Fibroblast of the conjunctiva (primary cell): Measurements from ENCODE around the gene CFL2.
"Not testable (repeated sequence)": the region's sequence is repeated elsewhere in the genome, so short reads cannot be mapped to it uniquely, and the experiment has no call there.

ENCODE experiments used
- DNase-seq: peaks from one replicate; pipeline ENCODE4 v3.0.0-alpha.2; 2010; ENCODE audit warnings: low read depth

Gene CFL2

DNA sequence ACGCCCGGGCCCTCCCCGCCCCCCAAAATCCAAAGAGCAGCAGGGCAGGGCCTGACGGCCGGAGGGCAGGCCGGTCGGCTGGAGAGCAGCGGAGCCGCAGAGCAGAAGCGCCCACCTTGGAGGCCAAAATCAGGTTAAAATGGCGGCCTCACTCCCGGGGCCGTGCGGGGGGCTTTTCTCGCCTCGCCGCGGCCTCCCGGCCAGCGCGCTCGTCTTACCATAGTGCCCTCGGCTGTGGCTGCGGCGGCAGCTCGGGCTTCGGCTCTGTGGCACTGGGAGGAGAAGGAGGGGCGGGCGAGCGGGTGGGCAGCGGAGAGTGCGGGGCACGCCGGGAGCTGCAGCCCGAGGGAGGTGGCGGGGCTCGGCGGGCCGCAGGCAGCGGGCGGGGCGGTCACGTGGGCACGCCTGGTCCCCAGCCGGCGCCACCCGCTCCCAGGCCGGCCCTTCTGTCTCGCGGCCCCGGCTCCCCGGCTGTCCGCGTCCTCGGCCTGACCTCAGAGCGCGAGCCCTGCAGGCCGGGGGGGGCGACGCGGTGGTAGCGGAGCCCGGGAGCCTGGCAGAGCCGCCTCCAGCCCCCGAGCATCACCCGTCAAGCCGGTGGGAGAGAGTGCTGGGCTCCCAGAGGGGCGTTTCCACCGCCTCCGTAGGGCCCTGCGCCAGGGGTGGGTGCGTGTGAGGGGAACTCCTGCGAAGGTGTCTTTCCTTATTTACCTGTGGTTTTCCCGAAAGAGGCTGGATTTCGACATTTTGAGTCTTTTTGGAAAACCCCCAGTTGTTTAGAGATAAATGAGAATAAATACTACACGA lies at the start of gene CFL2:
TSS of gene CFL2 (minus strand) at position 274 of the 807 bp plus-strand sequence. CDS start at position 221, 53 bp downstream.
- DNase-seq: peak; percentile 46

DNA sequence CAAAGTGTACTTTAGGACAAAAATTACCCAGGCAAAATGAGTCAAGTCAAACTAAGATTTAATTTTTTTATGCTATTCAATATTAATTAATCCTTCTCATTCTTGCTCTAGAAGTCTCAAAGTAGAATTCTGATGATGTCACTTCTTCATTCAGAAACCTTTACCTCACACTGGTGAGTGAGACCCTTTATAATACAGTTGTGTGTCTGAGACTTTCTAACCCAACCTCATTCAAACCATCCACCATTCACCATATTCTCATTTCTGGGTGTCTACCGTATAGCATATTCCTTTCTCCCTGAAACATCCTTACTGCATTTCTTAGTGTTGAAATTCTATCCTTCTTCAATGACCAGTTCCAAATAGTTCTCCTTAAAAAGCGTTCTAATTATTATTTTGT lies 40.8 kb upstream of the CFL2 start:
- DNase-seq: no peak

DNA sequence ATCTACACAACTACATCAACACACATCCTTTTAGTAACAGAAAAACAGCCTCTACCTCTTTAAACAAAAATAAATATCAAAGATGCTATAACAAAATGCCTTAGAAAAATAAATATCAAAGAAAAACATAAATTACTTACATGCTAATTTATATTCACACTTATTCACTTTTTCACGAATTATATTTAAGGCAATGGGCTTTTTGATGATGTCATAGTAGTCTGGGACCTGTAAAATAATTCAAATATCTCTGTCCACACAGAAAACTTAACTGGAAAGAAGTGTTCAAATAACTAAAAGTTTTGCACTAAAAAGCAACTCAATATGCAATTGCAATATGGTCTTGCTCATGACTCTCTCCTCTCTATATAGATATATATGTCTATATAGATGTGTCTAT lies 40.3 kb upstream of the CFL2 start:
- DNase-seq: no peak

DNA sequence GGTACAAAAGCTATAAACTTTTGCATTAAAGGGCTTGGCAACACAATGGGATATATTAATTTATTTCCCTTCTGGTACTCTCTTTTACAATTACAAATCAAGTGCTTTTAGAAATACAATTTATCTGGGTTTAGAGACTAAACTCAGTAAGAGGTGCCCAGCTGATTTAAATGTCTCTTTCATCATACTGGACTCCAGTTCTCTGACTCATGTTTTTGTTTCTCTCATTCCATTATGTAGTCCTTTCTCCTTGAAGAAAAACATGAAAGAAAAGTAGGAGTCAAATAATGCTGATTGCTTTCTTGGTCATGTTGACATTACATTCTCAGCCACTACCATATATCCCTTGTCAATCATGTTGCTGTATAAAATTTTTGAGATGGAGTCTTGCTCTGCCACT lies 36.3 kb upstream of the CFL2 start:
- DNase-seq: peak; percentile 41

DNA sequence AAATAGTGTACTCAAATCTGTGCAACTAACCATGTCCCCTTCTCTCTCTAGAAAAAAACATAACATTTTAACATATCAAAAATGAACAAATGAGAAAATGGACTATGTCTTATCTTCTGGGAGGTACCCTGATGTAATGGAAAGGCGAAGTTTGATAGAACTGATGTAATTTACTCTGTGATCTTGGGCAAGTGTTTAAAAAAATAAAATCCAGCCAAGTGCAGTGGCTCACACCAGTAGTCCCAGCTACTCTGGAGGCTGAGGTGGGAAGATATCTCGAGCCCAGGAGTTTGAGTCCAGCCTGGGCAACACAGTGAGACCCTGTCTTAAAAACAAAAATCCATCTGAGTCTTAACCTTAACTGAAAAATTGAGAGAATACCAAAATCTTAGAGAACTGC lies 35.8 kb upstream of the CFL2 start:
- no peak for DNase-seq

DNA sequence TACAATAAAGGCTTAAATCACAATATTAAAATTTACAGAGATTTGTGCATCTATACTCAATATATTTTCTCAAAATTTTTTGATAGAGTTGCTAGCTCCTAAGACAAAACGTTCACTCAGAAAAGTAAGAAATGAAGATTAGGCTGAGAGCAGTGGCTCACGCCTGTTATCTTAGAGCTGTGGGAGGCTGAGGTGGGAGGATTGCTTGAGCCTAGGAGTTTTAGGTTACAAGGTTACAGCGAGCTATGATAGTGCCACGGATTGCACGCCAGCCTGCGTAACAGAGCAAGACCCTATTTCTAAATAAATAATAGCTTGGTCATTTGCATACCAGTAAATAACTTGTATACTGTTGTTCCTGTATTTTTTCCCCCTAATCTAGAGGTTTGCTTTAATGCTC lies 35.0 kb upstream of the CFL2 start:
- no peak for DNase-seq

DNA sequence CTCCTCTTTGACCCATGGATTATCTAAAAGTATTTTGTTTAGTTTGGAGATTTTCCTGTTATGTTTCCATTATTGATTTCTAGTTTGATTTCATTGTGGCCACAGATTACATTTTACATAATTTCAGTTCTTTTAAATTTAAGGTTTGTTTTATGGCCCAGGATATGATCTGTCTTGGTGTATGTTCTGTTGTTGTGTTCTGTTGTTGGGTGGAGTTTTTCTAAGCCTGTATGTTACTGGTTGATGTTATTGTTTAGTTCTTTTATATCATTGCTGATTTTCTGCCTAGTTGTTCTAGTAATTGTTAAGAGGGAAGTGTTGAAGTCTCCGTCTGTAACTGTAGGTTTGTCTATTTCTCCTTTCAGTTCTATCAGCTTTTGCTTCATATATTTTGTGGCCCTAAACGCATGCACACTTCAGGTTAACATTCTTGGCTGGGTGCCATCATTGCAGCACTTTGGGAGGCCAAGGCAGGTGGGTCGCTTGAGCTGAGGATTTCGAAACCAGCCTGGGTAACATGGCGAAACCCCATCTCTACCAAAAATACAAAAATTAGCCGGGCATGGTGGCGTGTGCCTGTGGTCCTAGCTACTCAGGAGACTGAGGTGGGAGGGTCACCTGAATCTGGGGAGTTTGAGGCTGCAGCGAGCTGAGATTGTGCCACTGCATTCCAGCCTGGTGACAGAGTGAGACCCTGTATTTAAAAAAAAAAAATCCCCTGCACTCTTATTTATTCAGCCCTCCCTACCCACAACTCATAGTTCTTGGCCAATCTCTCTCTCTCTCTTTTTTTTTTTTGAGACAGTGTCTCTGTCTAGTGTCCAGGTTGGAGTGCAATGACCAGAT lies 28.1 kb upstream of the CFL2 start:
- DNase-seq: no peak

DNA sequence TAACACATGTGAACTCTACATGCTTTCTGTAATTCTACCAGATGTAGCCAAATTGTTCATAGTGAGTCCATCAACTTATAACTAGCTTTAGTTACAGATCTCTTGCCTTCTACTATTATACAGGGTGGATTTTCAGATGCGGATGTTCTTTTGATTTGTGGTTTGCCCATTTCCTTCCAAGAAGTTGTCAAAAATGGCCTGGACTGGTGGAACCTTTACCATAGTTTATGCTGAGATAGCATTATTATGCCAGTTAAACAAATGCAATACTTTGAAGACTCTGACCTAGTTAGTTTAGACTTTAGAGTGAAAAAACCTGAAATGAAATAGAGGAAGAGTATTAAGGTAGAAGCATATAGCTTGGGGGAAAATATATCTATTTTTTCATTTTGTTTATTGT lies 27.4 kb upstream of the CFL2 start:
- DNase-seq: no peak

DNA sequence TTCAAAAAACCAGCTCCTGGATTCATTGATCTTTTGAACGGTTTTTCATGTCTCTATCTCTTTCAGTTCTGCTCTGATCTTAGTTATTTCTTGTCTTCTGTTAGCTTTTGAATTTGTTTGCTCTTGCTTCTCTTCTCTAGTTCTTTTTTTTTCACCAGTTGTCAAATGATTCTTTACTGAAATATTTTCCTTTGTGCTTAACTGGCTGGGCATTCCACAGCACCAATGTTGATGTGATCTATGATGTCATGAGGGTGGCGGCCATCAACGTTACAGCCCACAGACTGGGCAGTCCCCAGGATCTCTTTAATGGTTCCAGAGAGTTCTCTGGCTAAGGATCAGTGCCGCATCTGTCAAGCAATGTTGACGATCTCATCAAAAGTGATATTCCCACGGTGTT lies 25.7 kb upstream of the CFL2 start:
- not testable (repeated sequence) for DNase-seq

DNA sequence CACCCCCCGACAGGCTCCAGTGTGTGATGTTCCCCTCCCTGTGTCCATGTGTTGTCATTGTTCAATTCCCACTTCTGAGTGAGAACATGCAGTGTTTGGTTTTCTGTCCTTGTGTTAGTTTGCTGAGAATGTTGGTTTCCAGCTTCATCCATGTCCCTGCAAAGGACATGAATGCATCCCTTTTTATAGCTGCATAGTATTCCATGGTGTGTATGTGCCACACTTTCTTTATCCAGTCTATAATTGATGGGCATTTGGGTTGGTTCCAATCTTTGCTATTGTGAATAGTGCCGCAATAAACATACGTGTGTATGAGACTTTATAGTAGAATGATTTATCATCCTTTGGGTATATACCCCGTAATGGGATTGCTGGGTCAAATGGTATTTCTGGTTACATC lies 22.7 kb upstream of the CFL2 start:
- not testable (repeated sequence) for DNase-seq

DNA sequence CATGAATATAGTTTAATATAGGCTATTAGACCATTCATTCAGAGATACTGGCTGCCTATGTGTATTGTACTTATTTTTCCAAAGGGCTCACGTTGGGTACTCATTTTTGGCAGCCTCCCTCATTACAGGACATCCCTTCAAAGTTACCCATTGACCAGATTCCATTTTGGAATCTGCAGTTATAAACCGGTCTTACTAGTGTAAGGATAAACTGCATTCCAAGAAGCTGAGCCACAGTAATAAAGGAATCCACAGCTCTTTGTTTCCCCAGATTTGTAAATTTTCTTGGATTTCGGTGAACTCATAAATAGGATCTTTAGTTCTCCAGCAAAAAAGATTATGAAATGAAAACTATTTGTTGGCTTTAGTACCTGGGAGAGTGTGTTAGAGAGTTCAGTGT lies 18.9 kb upstream of the CFL2 start:
- DNase-seq: no peak

DNA sequence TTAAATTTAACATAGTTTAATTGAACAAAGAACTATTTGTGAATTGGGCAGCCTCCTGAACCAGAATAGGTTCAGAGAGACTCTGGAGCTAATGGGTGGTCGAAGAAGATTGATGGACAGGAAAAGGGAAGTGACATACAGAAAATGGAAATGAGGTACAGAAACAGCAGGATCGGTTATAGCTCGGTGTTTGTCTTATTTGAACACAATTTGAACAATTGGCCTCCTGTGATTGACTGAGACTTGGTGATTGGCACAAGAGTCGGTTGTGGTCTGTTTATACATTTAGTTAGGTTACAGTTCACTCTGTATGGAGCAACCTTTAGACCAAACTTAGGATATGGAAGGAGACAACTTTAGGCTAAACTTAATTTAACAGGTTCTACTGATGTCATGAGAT lies 18.4 kb upstream of the CFL2 start:
- DNase-seq: no peak

DNA sequence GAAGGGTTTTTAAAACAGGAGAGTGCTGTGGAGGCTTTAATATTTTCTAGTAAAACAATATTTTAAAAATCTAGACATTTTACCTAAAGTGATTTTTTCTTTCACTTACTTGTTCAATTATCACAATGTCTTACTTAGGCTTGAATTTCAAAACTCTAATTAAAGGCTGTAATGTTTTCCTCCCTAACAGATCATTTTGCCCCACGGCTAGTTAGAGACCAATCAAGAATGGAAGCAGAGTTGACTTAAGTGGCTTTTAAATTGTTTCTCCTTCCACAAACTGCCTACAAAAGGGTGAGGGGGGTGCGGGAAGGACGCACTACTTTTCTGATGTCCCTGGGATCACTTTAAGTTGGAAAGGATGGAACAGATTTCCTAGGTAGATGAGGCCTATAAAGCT lies 9.5 kb upstream of the CFL2 start:
- DNase-seq: no peak

DNA sequence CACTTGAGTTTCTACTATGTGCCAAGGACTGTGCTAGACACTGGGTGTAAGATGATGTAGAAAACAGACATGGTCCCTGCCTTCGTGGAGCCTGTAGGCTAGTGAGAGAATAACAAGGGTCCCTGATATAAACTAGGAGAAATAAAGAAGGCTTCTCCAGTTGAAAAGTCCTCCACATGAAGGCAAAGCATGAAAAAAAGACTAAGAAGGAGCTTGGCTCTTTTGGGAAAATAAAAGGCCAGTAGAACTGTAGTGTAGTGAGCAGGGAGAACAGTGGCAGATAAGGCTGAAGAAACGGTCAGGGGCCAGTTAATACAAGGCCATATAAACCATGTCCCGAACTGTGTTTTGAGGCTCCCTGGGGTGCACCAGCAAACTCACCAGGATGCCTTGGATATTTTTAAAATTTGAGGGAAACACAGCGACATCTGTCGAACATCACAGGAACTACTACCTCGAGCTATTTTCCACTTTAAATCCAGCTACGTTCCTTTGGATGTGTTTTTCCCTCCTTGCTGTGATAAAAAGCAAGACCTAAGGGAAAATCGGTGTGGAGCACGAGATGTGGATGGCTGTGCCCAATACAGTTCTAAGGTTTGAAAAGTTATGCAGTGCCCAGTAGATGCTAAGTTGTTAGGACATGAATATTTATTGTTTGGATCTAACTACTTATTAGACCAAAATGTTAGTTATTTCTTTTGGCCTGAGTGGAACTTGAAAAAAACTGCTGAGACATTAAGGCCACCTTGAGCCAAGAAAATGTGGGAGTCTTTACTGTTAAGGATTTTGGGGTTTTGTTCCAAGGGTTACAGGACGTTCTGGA lies 8.5 kb upstream of the CFL2 start:
- DNase-seq: peak; percentile 40

DNA sequence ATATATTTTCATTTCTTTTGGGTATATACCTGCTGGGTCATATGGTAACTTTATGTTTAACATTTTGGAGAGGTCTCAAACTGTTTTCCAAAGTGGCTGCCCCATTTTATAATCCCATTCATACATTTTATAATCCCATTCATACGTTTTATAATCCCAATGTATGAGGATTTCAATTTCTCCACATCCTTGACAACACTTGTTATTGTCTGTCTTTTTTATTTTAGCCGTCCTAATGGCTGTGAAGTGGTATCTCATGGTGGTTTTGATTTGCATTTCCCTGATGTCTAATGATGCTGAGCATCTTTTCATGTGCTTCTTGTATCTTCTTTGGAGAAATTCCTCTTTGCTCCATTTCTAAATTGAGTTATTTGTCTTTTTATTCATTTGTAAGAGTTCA lies 6.7 kb upstream of the CFL2 start:
- no peak for DNase-seq

DNA sequence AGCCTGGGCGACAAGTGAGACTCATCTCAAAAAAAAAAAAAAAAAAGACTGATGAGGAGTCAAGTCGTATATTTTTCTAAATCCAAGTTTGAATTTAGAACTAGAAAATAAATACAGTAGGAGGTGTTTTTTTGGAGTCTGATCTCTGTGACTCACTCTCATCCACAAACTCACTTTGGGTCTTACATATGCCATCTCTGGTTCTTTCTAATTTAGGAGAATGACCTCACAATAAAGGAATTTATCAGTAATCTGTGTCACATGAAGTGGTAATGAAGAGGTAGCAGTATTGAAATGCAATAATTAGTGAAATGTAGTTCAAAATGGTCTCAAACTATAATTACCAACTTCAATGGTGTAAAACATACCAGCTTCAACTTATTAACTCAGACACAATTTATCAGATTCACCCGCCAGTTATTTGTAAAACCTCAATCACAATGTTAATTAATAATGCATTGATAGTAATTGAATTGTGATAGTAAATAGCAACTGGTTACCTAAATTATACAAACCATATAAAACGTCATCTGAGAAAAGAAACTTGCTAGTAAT lies 4.4 kb upstream of the CFL2 start:
- no peak for DNase-seq

DNA sequence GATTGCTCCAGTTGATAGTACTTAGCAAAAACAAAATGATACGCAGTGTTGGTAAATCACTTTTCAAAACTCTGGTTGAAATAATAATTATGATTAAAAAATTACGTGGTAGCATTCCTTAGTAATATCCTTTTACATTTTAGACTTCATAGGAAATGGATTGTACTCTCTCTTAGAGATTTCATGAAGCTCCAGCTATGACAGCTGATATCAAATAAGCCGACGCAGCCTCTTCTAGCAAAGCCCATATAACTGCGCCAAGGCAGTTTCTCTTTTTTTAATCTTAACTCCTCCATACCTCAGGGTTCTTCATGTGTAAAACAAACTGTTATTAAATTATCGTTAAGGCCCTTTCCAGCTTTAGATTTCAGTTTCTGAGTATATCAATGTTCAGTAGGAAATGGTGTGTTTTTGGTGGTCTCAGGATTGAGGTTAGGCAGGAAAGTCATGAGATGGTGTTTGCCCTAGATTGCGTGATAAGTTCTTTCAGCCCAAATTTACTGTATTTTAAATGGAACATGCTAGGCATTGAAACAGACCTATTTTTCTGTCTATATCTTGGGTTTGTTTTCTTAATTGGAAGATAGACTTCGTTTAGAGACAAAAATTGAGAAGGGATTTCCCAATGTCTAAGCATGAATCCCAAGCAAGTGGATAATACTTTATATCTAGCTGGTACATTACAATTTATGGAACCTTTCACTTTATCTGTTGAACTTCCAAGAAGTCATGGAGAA lies 902 bp upstream of the CFL2 start:
- DNase-seq: no peak

DNA sequence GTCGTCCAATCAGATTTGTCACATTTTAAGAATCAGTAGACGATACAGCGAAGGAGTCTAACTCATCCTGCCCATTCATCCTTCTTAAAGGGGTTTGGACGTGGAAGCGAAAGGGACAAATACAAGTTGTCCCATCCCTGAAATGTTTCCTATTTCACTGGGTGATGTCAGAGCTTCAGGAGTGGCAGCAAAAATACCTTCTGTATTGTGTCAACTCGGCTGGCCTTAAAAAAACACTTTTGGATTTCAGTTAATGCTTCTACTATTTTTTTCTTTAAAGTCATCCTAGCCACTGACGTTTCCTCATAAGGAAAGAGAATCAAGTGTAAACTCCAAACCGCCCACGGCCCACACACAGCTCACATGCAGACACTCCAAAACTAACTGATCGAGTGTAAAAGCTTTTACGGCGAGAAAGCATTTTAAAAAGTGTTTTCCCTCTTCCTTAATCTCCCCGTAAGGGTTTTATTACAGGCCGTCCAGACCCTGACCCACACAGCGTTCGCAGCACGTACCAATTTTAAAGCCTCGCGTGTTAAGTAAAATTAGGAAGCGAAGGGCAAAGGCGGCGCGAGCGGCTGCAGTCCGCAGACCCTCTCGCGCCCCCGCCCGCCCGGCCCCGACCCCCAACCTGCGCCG lies 593 bp downstream of the CFL2 start:
- DNase-seq: peak; percentile 47

DNA sequence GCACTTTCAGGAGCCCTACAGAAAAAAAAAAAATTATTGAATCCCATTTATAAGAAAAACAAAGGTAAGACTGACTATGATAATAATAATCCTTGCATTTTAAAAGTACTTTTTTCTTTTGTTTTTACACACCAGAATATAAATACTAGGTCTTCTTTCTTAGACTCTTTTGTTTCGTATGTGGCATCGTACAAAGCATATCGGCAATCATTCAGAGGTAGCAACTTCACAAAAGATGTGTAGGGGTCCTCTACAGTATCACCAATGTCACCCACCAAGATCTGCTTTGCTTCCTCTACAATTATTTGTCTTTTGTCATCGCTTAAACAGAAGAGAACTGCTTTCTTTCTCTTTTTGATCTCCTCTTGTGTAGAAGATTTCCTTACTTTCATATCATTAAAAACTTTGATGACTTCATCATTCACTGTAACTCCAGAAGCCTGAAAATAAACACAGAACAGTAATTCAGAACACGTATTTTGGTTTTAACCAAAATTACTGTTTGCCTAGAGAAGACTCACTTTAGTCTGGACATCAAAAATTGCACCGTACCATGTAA lies 1.2 kb downstream of the CFL2 start:
- DNase-seq: no peak
